MCF 10A (cell line): ENCODE results near the gene CCL18. TPM values are rescaled to one million over a fixed set of nuclear protein-coding genes. Genes with fewer than 3 reads are reported as not detected.
"Not testable (repeated sequence)": the region's sequence is repeated elsewhere in the genome, so short reads cannot be mapped to it uniquely, and the experiment has no call there.

Experiments used
- BruUV-seq: library from RNA; stranded (reverse); fragments of 400-500 nt; replicated peaks from 2 replicates; lab custom pipeline; 2021; lab: Mats Ljungman, UMichigan
- CTCF ChIA-PET: fragments of 300-600 bp; sonication (Branson Sonifier 250); formaldehyde crosslinking; extraction: SDS; loops from one replicate; lab custom pipeline; 2021; ENCODE audit warnings: antibody characterized with exemption, inconsistent platforms; lab: Yijun Ruan, JAX
- POLR2A ChIA-PET: fragments of 300-600, 350-650 bp; sonication (Branson Sonifier 250); formaldehyde crosslinking; extraction: SDS; loops from one replicate; lab custom pipeline; 2020; ENCODE audit warnings: antibody characterized with exemption, inconsistent platforms; lab: Yijun Ruan, JAX
- DNase-seq: peaks from one replicate; pipeline ENCODE4 v3.0.0-alpha.2; 2018; ENCODE audit not compliant: unreplicated experiment
- H3K27ac Mint-ChIP-seq: one replicate; pipeline ENCODE4 v1.8.0; 2022; ENCODE audit warnings: mild to moderate bottlenecking, low read depth, mixed read lengths; ENCODE audit not compliant: unreplicated experiment
- H3K27me3 Mint-ChIP-seq: one replicate; pipeline ENCODE4 v1.8.0; 2022; ENCODE audit warnings: mixed read lengths; ENCODE audit not compliant: insufficient read depth, unreplicated experiment
- H3K36me3 Mint-ChIP-seq: one replicate; pipeline ENCODE4 v1.8.0; 2022; ENCODE audit warnings: mild to moderate bottlenecking, moderate library complexity, mixed read lengths; ENCODE audit not compliant: insufficient read depth, unreplicated experiment
- H3K4me1 Mint-ChIP-seq: one replicate; pipeline ENCODE4 v1.8.0; 2022; ENCODE audit warnings: mixed read lengths; ENCODE audit not compliant: insufficient read depth, unreplicated experiment
- H3K4me3 Mint-ChIP-seq: one replicate; pipeline ENCODE4 v1.8.0; 2022; ENCODE audit warnings: mild to moderate bottlenecking, moderate library complexity, mixed read lengths; ENCODE audit not compliant: unreplicated experiment
- H3K9me3 Mint-ChIP-seq: one replicate; pipeline ENCODE4 v1.8.0; 2022; ENCODE audit warnings: mixed read lengths; ENCODE audit not compliant: unreplicated experiment
- intact Hi-C: fragments of 100-400 bp; cut with micrococcal nuclease; formaldehyde crosslinking; loops from 2 replicates; pipeline ENCODE4 v1.14.1; 2022
- total RNA-seq: library from RNA; stranded (reverse); gene quantifications from 2 replicates; pipeline ENCODE4 v1.2.3, GENCODE V29; 2022
- TF ChIP-seq, protein P1 (sequence below): fragments of 200-600 bp; IDR thresholded peaks from one replicate; pipeline ENCODE4 v1.8.0; 2022; ENCODE audit warnings: antibody characterized with exemption, mild to moderate bottlenecking; ENCODE audit not compliant: unreplicated experiment

Gene CCL18
- total RNA-seq, 1 experiment from 2014 or later, result not detected

DNA sequence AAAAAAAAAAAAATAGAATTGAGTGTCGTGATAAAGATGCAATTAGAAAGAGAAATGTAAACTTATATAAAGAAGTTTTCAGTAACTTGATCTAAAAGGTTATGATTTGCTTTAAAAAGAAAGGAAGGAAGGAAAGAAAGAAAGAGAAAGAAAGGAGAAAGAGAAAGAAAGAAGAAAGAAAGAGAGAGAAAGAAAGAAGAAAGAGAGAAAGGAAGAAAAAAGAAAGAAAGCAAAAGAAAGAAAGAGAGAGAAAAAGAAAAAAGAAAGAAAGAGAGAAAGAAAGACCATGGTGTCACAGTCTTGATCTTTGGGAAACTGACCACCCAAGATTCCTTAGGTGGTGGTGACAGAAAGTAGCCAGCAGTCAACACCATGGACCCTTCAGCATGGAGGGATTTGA lies 30.2 kb downstream of the CCL18 start:
- CTCF ChIA-PET, result no interaction called here
- intact Hi-C loops, result no loop called here
- no peak overlapping the region for H3K4me3 Mint-ChIP-seq
- POLR2A ChIA-PET, result no interaction called here
- H3K27ac Mint-ChIP-seq, result peak overlapping the region; percentile 29
- peaks cover 6% of the 10 kb centered on the region for H3K36me3 Mint-ChIP-seq
- H3K9me3 Mint-ChIP-seq, result no peaks in the 10 kb centered on the region
- H3K4me1 Mint-ChIP-seq, result peaks cover 9% of the 10 kb centered on the region
- no peak for DNase-seq
- no TSS peak for BruUV-seq
- H3K27me3 Mint-ChIP-seq, result peaks cover 78% of the 10 kb centered on the region
- TF ChIP-seq, protein P1, sequence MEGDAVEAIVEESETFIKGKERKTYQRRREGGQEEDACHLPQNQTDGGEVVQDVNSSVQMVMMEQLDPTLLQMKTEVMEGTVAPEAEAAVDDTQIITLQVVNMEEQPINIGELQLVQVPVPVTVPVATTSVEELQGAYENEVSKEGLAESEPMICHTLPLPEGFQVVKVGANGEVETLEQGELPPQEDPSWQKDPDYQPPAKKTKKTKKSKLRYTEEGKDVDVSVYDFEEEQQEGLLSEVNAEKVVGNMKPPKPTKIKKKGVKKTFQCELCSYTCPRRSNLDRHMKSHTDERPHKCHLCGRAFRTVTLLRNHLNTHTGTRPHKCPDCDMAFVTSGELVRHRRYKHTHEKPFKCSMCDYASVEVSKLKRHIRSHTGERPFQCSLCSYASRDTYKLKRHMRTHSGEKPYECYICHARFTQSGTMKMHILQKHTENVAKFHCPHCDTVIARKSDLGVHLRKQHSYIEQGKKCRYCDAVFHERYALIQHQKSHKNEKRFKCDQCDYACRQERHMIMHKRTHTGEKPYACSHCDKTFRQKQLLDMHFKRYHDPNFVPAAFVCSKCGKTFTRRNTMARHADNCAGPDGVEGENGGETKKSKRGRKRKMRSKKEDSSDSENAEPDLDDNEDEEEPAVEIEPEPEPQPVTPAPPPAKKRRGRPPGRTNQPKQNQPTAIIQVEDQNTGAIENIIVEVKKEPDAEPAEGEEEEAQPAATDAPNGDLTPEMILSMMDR, result no peak

DNA sequence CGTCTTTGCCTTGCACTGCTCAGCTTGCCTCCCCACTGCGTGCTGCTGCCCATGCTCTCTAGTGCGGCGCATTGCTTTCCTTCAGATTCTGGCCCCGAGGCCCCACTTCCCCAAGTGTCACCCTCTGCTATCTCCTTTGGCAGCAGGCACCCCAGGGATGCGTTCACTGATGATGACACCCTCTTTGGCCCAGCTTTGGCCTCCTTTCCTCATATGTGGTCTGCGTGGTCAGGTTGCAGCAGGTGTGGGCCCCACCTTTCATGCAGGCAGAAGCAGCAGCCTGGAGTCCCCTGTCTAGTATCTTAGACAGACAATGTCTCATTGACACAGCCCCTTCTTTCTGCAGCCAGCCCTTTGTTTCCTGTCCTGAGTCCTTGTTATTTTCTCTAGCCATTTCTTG lies 30.7 kb downstream of the CCL18 start:
- TF ChIP-seq, protein P1, result no peak
- no peak overlapping the region for H3K27ac Mint-ChIP-seq
- peaks cover 6% of the 10 kb centered on the region for H3K36me3 Mint-ChIP-seq
- H3K4me3 Mint-ChIP-seq, result no peak overlapping the region
- H3K27me3 Mint-ChIP-seq, result peaks cover 78% of the 10 kb centered on the region
- no peak for DNase-seq
- no TSS peak for BruUV-seq
- CTCF ChIA-PET, result no interaction called here
- no peaks in the 10 kb centered on the region for H3K9me3 Mint-ChIP-seq
- intact Hi-C loops, result no loop called here
- POLR2A ChIA-PET, result no interaction called here
- peaks cover 9% of the 10 kb centered on the region for H3K4me1 Mint-ChIP-seq

DNA sequence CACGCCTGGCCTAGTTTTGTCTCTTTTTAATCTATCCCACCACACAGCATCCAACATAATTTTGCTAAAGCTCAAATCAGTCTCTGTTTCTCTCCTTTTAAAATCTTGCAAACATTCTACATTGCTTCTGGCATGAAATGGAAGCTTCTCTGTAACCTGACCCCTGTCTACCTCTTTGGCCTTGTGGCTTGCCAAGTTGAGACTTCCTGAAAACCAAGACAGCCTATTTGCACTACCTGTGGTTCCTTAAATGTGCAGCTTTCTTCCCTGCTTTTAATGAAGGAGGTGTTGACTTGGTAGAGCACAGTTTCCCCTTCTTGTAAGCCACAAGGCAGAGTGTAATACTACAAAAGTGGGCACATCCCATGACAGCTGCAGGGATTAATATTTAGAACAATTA lies 31.9 kb downstream of the CCL18 start:
- no peak overlapping the region for H3K4me3 Mint-ChIP-seq
- CTCF ChIA-PET, result no interaction called here
- DNase-seq, result no peak
- POLR2A ChIA-PET, result no interaction called here
- TF ChIP-seq, protein P1, result no peak
- H3K27ac Mint-ChIP-seq, result no peak overlapping the region
- peaks cover 76% of the 10 kb centered on the region for H3K27me3 Mint-ChIP-seq
- peaks cover 6% of the 10 kb centered on the region for H3K36me3 Mint-ChIP-seq
- BruUV-seq, result no TSS peak
- intact Hi-C loops, result no loop called here
- peaks cover 9% of the 10 kb centered on the region for H3K4me1 Mint-ChIP-seq
- H3K9me3 Mint-ChIP-seq, result no peaks in the 10 kb centered on the region

DNA sequence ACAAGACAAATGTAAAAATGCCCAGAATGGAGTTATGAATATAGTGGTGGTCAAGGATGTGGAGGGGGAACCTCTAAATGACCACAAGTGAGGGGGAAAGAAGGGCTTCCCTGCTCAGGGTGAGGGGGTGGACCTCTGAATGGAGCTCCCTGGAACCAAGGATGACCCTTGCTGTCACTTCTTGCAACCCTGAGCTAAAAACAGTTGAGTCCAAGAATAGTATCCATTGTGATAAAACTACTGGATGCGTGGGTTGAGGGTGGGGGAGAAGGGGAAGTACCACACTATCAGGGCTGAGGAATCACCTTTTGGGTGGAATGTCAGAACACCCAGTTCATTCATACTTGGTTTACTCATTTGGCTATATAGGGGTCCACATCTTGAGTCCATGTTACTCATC lies 34.9 kb downstream of the CCL18 start:
- intact Hi-C loops, DNase-seq, H3K4me3 Mint-ChIP-seq, CTCF ChIA-PET, H3K36me3 Mint-ChIP-seq, POLR2A ChIA-PET, H3K4me1 Mint-ChIP-seq, BruUV-seq, H3K9me3 Mint-ChIP-seq, H3K27ac Mint-ChIP-seq: not testable (repeated sequence)
- peaks cover 65% of the 10 kb centered on the region for H3K27me3 Mint-ChIP-seq

DNA sequence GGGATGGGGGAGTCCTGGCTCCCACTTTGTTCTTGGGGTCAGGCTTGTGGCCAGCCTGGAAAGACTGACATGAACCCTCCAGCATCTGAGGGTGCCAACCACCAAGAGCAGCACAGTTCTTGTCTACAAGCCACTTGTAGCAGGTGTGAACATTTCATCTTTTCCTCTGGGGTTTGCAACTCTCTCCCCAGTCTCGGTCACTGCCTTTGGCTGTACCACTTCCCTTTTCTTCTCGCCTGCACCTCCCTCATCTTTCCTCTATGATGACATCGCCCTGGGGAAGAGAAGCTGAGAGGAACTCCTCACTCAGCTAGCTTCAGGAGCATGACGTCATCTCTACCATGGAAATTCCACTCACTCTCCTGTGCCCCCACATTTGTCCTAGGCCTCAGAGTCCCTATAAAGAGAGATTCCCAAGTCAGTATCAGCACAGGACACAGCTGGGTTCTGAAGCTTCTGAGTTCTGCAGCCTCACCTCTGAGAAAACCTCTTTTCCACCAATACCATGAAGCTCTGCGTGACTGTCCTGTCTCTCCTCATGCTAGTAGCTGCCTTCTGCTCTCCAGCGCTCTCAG lies 39.4 kb downstream of the CCL18 start, which contains the start of gene CCL4:
Gene CCL4, plus strand, starts transcription at position 427 of the 575 bp plus-strand sequence. Its CDS starts 79 bp downstream, at position 506.
- H3K4me3 Mint-ChIP-seq, H3K4me1 Mint-ChIP-seq, intact Hi-C loops, H3K36me3 Mint-ChIP-seq, H3K9me3 Mint-ChIP-seq, POLR2A ChIA-PET, BruUV-seq, H3K27ac Mint-ChIP-seq, DNase-seq: not testable (repeated sequence)
- peaks cover 79% of the 10 kb centered on the region for H3K27me3 Mint-ChIP-seq
- CTCF ChIA-PET, result interaction anchor here (0.6 kb wide), 1 partner anchor 111 kb away, joined by 3 read pairs; no protein-coding TSS in a partner anchor

DNA sequence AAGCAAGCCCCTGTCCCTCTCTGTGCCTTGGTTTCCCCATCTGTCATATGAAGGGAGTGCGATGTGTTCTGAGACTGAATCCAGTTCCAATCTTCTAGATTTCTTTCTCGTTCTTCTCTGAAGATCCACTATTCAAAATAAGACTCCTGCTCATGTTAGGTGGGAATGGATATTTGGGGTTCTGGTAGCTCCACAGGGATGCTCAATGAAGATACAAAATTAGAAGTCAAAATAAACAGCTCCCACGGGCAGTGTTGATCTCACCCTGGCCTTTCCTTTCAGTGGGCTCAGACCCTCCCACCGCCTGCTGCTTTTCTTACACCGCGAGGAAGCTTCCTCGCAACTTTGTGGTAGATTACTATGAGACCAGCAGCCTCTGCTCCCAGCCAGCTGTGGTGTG lies 40.2 kb downstream of the CCL18 start:
- CTCF ChIA-PET, result not testable (repeated sequence)
- H3K27me3 Mint-ChIP-seq, result peaks cover 72% of the 10 kb centered on the region

More for the DNA sequence above, 40.2 kb downstream of the CCL18 start:
- DNase-seq, H3K4me3 Mint-ChIP-seq, POLR2A ChIA-PET, intact Hi-C loops, H3K36me3 Mint-ChIP-seq, BruUV-seq, H3K9me3 Mint-ChIP-seq, H3K4me1 Mint-ChIP-seq, H3K27ac Mint-ChIP-seq: not testable (repeated sequence)
